ENCODE results near the gene SYT8.
"Not testable (repeated sequence)": the region's sequence is repeated elsewhere in the genome, so short reads cannot be mapped to it uniquely, and the experiment has no call there.

The SYT8 gene

DNA sequence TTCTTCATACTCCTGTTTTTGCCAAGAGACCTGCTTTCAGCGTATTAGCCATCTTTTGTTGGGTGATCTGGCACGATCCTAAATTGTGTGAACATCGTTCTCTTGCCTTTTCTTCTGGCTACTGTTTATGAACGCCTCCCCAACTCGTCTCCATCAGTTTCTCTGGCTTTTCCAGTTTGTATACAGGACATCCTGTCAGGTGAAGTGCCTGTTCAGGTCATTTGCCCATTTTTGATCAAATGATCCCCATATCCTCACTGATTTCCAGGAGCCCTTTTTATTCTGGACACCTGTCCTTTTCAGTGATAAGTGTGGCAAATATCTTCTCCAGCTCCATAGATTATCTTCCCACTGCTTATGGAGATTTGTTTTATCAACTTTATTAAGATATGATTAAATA is 22.5 kb upstream of the SYT8 start:
- H3K4me1 ChIP-seq (ENCODE audit: insufficient read depth, low read length), result no peaks in the 10 kb centered on the region
- no peaks in the 10 kb centered on the region for H3K9me3 ChIP-seq (ENCODE audit: control insufficient read depth, insufficient read depth, low read length)
- no peak overlapping the region for H3K9ac ChIP-seq (ENCODE audit: low read depth, low read length)
- no peaks in the 10 kb centered on the region for H3K36me3 ChIP-seq (ENCODE audit: insufficient read depth, low read length)

GRCh38 chr11:1812801-1813200 is 22.0 kb upstream of the SYT8 start:
- Histone ChIP-seq H3K36me3 (ENCODE audit: insufficient read depth, low read length) (no peaks in the 10 kb centered on the region), H3K4me1 (ENCODE audit: insufficient read depth, low read length) (no peaks in the 10 kb centered on the region), H3K9ac (ENCODE audit: low read depth, low read length) (no peak overlapping the region), H3K9me3 (ENCODE audit: control insufficient read depth, insufficient read depth, low read length) (no peaks in the 10 kb centered on the region)

DNA sequence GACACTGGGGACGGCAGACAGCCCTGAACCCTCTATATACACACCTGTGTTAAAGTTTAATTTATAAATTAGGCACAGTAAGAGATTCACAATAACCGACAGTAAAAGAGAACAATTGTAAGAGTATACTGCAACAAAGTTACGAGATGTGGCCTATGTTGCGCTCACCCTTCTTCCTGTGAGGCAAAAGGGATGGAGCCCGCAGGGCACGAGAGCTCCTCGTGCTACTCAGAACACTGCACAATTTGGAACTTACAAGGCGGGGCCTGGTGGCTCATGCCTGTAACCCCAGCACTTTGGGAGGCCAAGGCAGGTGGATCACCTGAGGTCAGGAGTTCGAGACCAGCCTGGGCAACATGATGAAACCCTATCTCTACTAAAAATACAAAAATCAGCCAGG is 21.4 kb upstream of the SYT8 start:
- not testable (repeated sequence) for H3K9me3 ChIP-seq (ENCODE audit: control insufficient read depth, insufficient read depth, low read length); H3K4me1 ChIP-seq (ENCODE audit: insufficient read depth, low read length); H3K36me3 ChIP-seq (ENCODE audit: insufficient read depth, low read length); H3K9ac ChIP-seq (ENCODE audit: low read depth, low read length)

DNA sequence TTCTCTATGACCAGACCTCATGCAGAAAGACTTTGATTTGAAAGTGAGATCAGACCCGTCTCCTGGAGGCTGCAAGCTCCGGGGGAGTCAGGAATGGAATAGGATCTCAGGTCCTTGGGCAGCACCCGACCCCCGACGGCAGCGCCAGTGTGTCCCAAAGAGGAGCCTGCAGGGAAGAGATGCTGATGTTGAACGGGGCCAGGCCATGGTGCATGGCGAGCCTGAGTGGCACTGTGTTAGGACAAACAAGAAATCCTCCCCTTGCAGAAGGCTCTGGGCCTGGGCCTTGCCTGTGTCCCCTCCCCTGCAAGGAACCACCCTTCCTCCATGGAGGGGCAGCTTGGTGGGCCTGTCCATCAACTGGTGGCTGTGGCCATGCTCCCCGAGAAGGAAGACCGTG is 20.1 kb upstream of the SYT8 start:
- H3K4me1 ChIP-seq (ENCODE audit: insufficient read depth, low read length), result no peaks in the 10 kb centered on the region
- H3K9ac ChIP-seq (ENCODE audit: low read depth, low read length), result no peak overlapping the region
- H3K9me3 ChIP-seq (ENCODE audit: control insufficient read depth, insufficient read depth, low read length), result 0 out of 2 replicates have a peak, but pooled peaks cover 2% of the 10 kb centered on the region
- no peaks in the 10 kb centered on the region for H3K36me3 ChIP-seq (ENCODE audit: insufficient read depth, low read length)

GRCh38 chr11:1815311-1815710 is 19.5 kb upstream of the SYT8 start:
- no peak overlapping the region for H3K9ac ChIP-seq (ENCODE audit: low read depth, low read length)
- H3K4me1 ChIP-seq (ENCODE audit: insufficient read depth, low read length), result no peaks in the 10 kb centered on the region
- H3K36me3 ChIP-seq (ENCODE audit: insufficient read depth, low read length), result no peaks in the 10 kb centered on the region
- 0 out of 2 replicates have a peak, but pooled peaks cover 2% of the 10 kb centered on the region for H3K9me3 ChIP-seq (ENCODE audit: control insufficient read depth, insufficient read depth, low read length)

DNA sequence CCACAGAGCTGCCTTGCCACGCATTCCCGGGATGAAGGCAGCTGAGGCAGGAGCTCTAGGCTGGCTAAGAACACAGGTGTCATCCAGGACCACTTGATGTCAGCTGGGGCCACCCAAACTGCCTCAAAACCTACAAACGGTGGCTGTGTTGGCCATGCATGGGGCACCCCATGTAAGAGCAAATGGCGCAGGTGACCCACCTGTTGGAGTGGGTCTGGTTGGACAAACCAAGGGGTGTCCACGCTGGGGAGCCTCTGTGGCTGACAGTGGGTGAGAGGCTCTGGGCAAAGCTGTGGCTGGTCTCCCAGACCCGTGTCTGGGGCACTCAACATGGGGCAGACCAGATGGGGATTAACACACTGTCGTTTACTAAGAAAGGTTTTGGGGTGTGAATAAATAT is 19.0 kb upstream of the SYT8 start:
- Histone ChIP-seq H3K36me3 (ENCODE audit: insufficient read depth, low read length) (no peaks in the 10 kb centered on the region), H3K4me1 (ENCODE audit: insufficient read depth, low read length) (no peaks in the 10 kb centered on the region), H3K9me3 (ENCODE audit: control insufficient read depth, insufficient read depth, low read length) (0 out of 2 replicates have a peak, but pooled peaks cover 2% of the 10 kb centered on the region), H3K9ac (ENCODE audit: low read depth, low read length) (no peak overlapping the region)

- 0 out of 2 replicates have a peak, but pooled peaks cover 2% of the 10 kb centered on the region for H3K9me3 ChIP-seq (ENCODE audit: control insufficient read depth, insufficient read depth, low read length)
- H3K36me3 ChIP-seq (ENCODE audit: insufficient read depth, low read length), result no peaks in the 10 kb centered on the region
- H3K4me1 ChIP-seq (ENCODE audit: insufficient read depth, low read length), result no peaks in the 10 kb centered on the region
- H3K9ac ChIP-seq (ENCODE audit: low read depth, low read length), result no peak overlapping the region
Observed at GRCh38 chr11:1817000-1817399, 17.8 kb upstream of the SYT8 start.

DNA sequence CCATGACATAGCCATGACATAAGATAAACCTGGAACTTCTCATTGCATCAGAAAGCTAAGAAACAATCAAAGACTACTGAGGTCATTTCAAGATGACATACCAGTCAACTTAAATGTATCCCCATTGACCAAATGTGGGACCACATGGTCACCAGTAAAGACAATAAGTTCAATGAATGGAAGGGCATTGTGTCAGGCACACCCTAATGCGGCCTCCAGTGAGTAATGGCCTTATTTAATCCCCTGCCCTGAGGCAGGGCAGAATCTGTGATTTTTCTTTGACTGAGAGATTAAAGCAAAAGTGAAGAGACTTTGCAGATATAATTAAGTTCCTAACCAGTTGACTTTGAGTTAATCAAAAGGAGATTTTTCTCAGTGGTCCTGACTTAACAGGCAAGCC is 17.3 kb upstream of the SYT8 start:
- Histone ChIP-seq H3K36me3 (ENCODE audit: insufficient read depth, low read length) (no peaks in the 10 kb centered on the region), H3K9me3 (ENCODE audit: control insufficient read depth, insufficient read depth, low read length) (0 out of 2 replicates have a peak, but pooled peaks cover 2% of the 10 kb centered on the region), H3K9ac (ENCODE audit: low read depth, low read length) (no peak overlapping the region), H3K4me1 (ENCODE audit: insufficient read depth, low read length) (no peaks in the 10 kb centered on the region)

DNA sequence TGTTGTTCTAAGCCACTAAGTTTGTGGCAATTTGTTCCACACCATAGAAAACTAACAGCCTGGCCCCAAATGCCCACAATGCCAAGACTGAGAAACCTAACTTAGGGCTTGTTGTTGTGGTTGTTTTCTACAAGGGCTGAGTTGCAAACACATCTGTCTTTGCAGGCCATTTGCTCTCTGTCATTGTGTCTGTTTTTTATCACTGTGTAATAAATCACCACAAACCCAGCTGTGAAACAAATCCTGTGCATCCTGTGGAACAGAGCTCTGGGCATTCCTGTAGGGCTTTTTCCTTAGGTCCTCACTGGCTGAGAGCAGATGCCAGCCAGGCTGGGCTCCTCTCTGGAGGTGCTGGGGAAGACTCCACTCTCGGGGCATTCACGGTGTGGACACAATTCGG is 15.7 kb upstream of the SYT8 start:
- Histone ChIP-seq H3K9ac (ENCODE audit: low read depth, low read length) (no peak overlapping the region), H3K9me3 (ENCODE audit: control insufficient read depth, insufficient read depth, low read length) (0 out of 2 replicates have a peak, but pooled peaks cover 2% of the 10 kb centered on the region), H3K36me3 (ENCODE audit: insufficient read depth, low read length) (no peaks in the 10 kb centered on the region), H3K4me1 (ENCODE audit: insufficient read depth, low read length) (no peaks in the 10 kb centered on the region)

DNA sequence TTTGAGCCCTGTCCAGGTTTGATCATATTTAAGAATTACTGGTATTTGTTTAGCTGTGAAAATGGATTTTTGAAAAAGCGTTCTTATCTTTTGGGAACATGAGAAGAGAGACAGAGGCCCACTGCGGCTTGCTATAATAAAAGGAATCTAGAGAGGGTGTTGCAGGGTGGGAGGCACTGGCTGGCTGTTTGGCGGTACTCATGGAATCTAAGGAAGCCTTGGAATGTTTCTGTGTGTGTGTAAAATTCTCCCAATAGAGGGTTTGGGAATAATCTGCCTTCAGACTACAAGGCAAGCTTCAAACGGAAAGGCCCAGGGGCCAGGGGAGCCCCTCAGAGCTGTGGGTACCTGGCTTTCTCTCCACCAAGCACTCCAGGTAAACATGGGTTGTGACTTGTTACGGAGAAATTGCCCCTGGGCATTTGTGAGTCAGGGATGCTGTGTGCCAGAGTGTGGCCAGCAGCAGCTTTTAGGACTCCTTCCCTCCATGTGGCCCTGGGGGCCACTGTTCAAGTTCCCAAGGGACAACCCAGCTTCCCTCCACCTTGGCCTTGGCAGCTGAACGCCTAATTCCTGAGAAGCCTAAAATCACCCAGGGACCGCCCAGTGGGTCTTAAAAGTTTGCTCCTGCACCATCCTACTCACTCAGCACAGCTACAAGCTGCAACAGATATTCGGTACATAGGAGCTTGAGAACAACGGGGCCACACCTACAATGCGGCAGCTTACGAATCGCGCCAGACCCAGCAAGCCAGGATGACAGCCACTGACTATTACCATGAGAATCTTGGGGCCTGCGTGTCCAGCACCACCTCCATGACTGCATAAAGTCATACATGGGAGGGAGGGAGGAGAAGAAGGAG is 14.1 kb upstream of the SYT8 start:
- H3K9ac ChIP-seq (ENCODE audit: low read depth, low read length), result no peak overlapping the region
- H3K9me3 ChIP-seq (ENCODE audit: control insufficient read depth, insufficient read depth, low read length), result 0 out of 2 replicates have a peak, but pooled peaks cover 2% of the 10 kb centered on the region

DNA sequence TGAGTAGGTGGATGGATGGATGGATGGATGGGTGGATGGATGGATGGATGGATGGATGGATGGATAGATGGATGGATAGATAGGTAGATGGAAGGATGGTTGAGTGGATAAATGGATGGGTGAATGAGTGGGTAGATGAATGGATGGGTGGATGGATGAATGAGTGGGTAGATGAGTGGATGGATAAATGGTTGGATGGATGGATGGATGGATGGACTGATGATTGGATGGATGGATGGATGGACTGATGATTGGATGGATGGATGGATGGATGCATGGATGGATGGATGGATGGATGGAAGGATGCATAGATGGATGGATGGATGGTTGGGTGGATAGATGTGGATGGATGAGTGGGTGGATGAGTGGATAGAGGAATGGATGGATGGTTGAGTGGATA is 13.2 kb upstream of the SYT8 start:
- no peak overlapping the region for H3K9ac ChIP-seq (ENCODE audit: low read depth, low read length)
- H3K4me1 ChIP-seq (ENCODE audit: insufficient read depth, low read length), result no peaks in the 10 kb centered on the region; the same call in 1 of the 2 replicates
- 0 out of 2 replicates have a peak, but pooled peaks cover 2% of the 10 kb centered on the region for H3K9me3 ChIP-seq (ENCODE audit: control insufficient read depth, insufficient read depth, low read length)
- no peaks in the 10 kb centered on the region for H3K36me3 ChIP-seq (ENCODE audit: insufficient read depth, low read length)

More for the DNA sequence above, 14.1 kb upstream of the SYT8 start:
- no peaks in the 10 kb centered on the region for H3K36me3 ChIP-seq (ENCODE audit: insufficient read depth, low read length)
- no peaks in the 10 kb centered on the region; the same call in 1 of the 2 replicates for H3K4me1 ChIP-seq (ENCODE audit: insufficient read depth, low read length)

GRCh38 chr11:1822648-1823375 is 12.0 kb upstream of the SYT8 start:
- H3K36me3 ChIP-seq (ENCODE audit: insufficient read depth, low read length), result no peaks in the 10 kb centered on the region
- H3K9me3 ChIP-seq (ENCODE audit: control insufficient read depth, insufficient read depth, low read length), result 0 out of 2 replicates have a peak, but pooled peaks cover 2% of the 10 kb centered on the region
- H3K4me1 ChIP-seq (ENCODE audit: insufficient read depth, low read length), result no peaks in the 10 kb centered on the region; the same call in 1 of the 2 replicates
- H3K9ac ChIP-seq (ENCODE audit: low read depth, low read length), result no peak overlapping the region

DNA sequence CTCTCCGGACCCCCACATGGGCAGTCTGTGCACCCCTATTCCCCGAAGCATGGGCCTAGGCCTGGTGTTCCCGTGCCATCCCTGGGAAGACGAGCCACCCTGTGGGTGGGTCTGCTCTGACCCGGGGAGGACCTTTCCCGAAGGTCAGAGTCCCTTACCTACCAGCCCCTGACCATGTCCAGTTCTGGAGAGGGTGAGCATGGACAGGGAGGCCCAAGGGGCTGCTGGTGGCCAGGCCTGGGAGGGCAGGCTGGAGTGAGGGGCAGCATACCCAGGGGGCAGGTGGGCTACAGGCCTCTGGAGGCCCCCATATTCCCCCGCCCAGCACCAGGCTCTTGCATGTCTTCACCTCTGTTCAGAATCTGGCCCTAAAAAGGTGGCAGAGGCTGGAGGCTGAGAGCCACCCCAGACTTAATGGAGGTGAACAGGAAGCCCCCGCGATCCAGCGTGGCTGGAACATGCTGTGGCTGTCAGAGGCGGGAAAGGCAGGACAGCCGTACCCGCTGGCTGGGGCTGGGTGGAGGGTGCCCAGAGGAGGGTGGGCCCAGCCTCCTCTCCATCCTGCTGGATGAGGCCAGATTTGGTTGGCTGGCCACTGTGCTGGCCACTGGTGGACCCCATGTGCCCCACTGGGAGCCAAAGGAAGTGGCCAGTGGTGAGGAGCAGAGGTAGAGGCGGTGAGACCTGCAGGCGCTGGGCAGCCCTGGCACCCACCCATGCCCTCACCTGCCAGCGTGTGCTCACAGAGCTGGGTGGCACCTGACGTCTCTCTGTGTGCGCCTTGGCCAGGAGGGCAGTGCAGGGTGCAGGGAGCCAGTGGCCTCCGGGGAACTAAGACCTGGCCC is 11.2 kb upstream of the SYT8 start:
- Histone ChIP-seq H3K9ac (ENCODE audit: low read depth, low read length) (no peak overlapping the region), H3K4me1 (ENCODE audit: insufficient read depth, low read length) (no peaks in the 10 kb centered on the region; the same call in 1 of the 2 replicates), H3K36me3 (ENCODE audit: insufficient read depth, low read length) (no peaks in the 10 kb centered on the region), H3K9me3 (ENCODE audit: control insufficient read depth, insufficient read depth, low read length) (no peaks in the 10 kb centered on the region)
